MM.1S (cell line): Measurements from ENCODE around the gene NFKBIE.

Experiments
- DNase-seq: peaks from one replicate; pipeline ENCODE4 v3.0.0-alpha.2; 2015
- H2AFZ ChIP-seq: fragments of 300-600 bp; sonication (generic); 2 replicates; pipeline ENCODE4 v1.6.0; 2016; ENCODE audit warnings: antibody characterized with exemption, low read length
- H3F3A ChIP-seq: fragments of 300-600 bp; sonication (generic); 2 replicates; pipeline ENCODE4 v1.6.1; 2016; ENCODE audit warnings: mild to moderate bottlenecking, antibody characterized with exemption, low read length, moderate library complexity, mixed read lengths; ENCODE audit not compliant: insufficient read depth
- H3K27ac ChIP-seq: fragments of 300-600 bp; sonication (generic); 2 replicates; pipeline ENCODE4 v1.5.1; 2016; ENCODE audit warnings: mild to moderate bottlenecking, low read length
- H3K27me3 ChIP-seq: fragments of 300-600 bp; sonication (generic); replicated peaks from 2 replicates; pipeline ENCODE4 v1.6.0; 2016; ENCODE audit warnings: low read length; ENCODE audit not compliant: insufficient read depth
- H3K36me3 ChIP-seq: fragments of 300-600 bp; sonication (generic); replicated peaks from 2 replicates; pipeline ENCODE4 v1.6.1; 2016; ENCODE audit warnings: mild to moderate bottlenecking, low read length, mixed read lengths; ENCODE audit not compliant: insufficient read depth
- H3K4me1 ChIP-seq: fragments of 300-600 bp; sonication (generic); 2 replicates; pipeline ENCODE4 v1.6.1; 2016; ENCODE audit warnings: low read length, mixed read lengths
- H3K4me2 ChIP-seq: fragments of 300-600 bp; sonication (generic); 2 replicates; pipeline ENCODE4 v1.6.0; 2016; ENCODE audit warnings: low read depth, low read length
- H3K4me3 ChIP-seq: fragments of 300-600 bp; sonication (generic); 2 replicates; pipeline ENCODE4 v1.5.1; 2016; ENCODE audit warnings: low read length, mixed read lengths
- H3K79me2 ChIP-seq: fragments of 300-600 bp; sonication (generic); 2 replicates; pipeline ENCODE4 v1.6.1; 2016; ENCODE audit warnings: mixed run types, low read length, mixed read lengths
- H3K9ac ChIP-seq: fragments of 300-600 bp; sonication (generic); 2 replicates; pipeline ENCODE4 v1.6.1; 2016; ENCODE audit warnings: low read length, mixed read lengths
- H3K9me2 ChIP-seq: fragments of 300-600 bp; sonication (generic); replicated peaks from 2 replicates; pipeline ENCODE4 v1.6.1; 2016; ENCODE audit warnings: mild to moderate bottlenecking, low read length, mixed read lengths; ENCODE audit not compliant: insufficient read depth
- H3K9me3 ChIP-seq: fragments of 300-600 bp; sonication (generic); replicated peaks from 2 replicates; pipeline ENCODE4 v1.6.1; 2016; ENCODE audit warnings: mild to moderate bottlenecking, low read length, mixed read lengths; ENCODE audit not compliant: insufficient read depth
- H4K20me1 ChIP-seq: fragments of 300-600 bp; sonication (generic); 2 replicates; pipeline ENCODE4 v1.6.1; 2016; ENCODE audit warnings: mild to moderate bottlenecking, low read length, moderate library complexity, mixed read lengths; ENCODE audit not compliant: insufficient read depth
- EZH2 ChIP-seq: fragments of 300-600 bp; sonication (generic); optimal IDR thresholded peaks from 2 replicates; pipeline ENCODE3; 2017; ENCODE audit warnings: low read depth, mild to moderate bottlenecking, antibody characterized with exemption, low read length, mixed read lengths
- EZH2phosphoT487 ChIP-seq: fragments of 300-600 bp; sonication (generic); IDR thresholded peaks from 2 replicates; pipeline ENCODE4 v1.6.1; 2018; ENCODE audit warnings: antibody characterized with exemption, low read length
- TF ChIP-seq, protein P1 (sequence below): fragments of 300-600 bp; sonication (generic); IDR thresholded peaks from 2 replicates; pipeline ENCODE4 v1.5.1; 2016; ENCODE audit warnings: antibody characterized with exemption, low read length, mixed read lengths

The NFKBIE gene

DNA sequence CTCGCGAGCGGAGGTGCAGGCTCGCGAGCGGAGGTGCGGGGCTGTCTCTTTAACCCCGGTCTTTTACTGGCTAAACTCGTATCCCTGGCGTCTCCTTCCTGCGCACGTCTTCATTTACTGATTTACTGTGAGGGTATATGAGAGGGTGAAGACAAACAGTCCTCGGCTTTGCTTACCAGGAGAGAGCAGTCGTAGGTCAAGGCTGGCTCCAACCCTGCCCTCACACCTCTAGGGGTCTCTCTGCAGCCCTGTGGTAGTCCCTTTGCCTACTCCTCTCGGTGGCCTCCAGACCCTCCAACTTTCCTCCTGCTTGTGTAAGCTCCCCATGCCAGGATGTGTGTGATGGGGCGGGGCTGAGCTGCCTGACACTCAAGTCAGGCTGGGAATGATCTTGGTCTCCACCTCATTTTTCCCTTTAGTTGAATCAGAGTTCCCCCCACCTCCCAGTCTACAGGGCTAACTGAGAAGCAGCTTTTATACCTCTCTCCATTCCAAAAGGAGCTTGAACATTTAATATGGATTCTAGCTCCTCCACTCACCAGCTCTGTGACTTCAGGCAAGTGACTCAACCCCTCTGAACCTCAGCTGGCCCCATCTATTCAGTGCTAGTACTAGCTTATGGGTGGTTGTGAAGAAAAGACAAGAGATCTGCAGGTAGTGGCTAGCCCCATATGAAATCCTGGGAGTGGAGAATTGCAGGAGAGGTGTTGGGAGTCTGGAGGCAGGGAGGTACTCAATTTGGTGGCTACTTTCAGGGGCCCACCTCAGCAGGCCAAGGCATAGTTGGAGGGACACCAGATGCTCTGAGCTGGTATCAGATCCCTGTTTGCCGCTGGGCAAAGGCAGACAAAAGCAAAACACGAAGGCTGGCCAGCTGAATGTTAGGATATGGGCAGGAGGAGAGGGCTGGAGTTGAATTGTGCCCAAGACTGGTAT is 41.1 kb downstream of the NFKBIE start:
- no peaks in the 10 kb centered on the region for H3K9me3 ChIP-seq
- no peaks in the 10 kb centered on the region for H3K36me3 ChIP-seq
- DNase-seq = peak; percentile 39
- H3F3A ChIP-seq = peaks cover 21% of the 10 kb centered on the region
- H3K27me3 ChIP-seq = no peaks in the 10 kb centered on the region
- no peaks in the 10 kb centered on the region for H3K9me2 ChIP-seq
- H3K4me2 ChIP-seq = peak overlapping the region; percentile 94
- peak overlapping the region; percentile 63; the same call in 1 of the 2 replicates for H3K27ac ChIP-seq
- peaks cover 25% of the 10 kb centered on the region for H3K4me1 ChIP-seq
- H3K79me2 ChIP-seq = peaks cover 50% of the 10 kb centered on the region
- H3K4me3 ChIP-seq = peak overlapping the region; percentile 80
- H3K9ac ChIP-seq = peak overlapping the region; percentile 75
- TF ChIP-seq EZH2 = no peak
- TF ChIP-seq, protein P1, sequence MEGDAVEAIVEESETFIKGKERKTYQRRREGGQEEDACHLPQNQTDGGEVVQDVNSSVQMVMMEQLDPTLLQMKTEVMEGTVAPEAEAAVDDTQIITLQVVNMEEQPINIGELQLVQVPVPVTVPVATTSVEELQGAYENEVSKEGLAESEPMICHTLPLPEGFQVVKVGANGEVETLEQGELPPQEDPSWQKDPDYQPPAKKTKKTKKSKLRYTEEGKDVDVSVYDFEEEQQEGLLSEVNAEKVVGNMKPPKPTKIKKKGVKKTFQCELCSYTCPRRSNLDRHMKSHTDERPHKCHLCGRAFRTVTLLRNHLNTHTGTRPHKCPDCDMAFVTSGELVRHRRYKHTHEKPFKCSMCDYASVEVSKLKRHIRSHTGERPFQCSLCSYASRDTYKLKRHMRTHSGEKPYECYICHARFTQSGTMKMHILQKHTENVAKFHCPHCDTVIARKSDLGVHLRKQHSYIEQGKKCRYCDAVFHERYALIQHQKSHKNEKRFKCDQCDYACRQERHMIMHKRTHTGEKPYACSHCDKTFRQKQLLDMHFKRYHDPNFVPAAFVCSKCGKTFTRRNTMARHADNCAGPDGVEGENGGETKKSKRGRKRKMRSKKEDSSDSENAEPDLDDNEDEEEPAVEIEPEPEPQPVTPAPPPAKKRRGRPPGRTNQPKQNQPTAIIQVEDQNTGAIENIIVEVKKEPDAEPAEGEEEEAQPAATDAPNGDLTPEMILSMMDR = peak; percentile 9
- H4K20me1 ChIP-seq = no peaks in the 10 kb centered on the region
- peak overlapping the region; percentile 58; the same call in 1 of the 2 replicates for H2AFZ ChIP-seq

DNA sequence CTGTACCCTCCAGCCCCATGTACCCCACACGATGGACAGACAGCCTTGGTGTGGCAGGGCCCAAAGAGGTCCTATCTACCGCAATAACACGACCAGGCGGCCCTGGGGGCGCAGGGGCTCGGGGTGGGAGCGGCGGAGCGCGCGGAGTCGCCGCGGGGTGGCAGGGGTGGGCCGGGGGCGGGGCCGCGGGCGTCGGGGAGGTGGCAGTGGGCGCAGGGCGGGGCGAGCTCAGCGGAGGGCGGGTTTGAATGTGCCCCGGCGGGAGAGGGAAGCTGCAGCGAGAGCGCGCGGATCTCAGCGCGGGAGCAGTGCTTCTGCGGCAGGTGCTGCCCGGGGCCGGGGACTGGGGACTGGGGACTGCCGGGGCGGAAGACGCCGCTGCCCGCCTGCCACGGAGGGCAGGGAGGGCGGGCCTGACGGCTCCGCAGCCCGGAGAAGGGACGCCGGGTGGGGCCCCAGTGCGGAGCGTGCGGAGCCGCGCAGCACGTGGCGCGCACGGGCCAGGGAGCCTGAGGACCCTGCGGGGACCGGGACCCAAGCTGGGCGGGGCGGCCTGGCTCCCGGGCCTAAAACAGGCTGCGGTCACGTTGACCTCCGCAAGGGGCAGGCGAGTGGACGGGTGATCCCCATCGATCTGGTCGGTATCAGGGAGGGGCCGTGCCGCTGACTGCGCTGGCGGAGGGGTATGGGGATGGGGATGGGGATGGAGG is 41.9 kb downstream of the NFKBIE start, which contains the start of gene SLC29A1:
Gene SLC29A1 (plus strand): TSS at position 277 of the 710 bp plus-strand sequence. CDS start 3,719 bp downstream, outside the sequence.
- Histone ChIP-seq H3K4me1 (peaks cover 27% of the 10 kb centered on the region), H3K9ac (peak within 1 kb of the TSS; percentile 75), H2AFZ (peak within 1 kb of the TSS; percentile 58), H3K27ac (peak within 1 kb of the TSS; percentile 63; the same call in 1 of the 2 replicates), H3K27me3 (no peaks in the 10 kb centered on the region), H3K36me3 (no peaks in the 10 kb centered on the region), H3F3A (peaks cover 26% of the 10 kb centered on the region), H3K9me2 (no peaks in the 10 kb centered on the region), H3K9me3 (no peaks in the 10 kb centered on the region), H3K4me3 (peak within 1 kb of the TSS; percentile 80), H4K20me1 (no peaks in the 10 kb centered on the region), H3K79me2 (peaks cover 50% of the 10 kb centered on the region), H3K4me2 (peak within 1 kb of the TSS; percentile 94)
- TF ChIP-seq EZH2phosphoT487 = no peak
- TF ChIP-seq, protein P1 = no peak
- TF ChIP-seq EZH2 = no peak
- DNase-seq = peak; percentile 85

DNA sequence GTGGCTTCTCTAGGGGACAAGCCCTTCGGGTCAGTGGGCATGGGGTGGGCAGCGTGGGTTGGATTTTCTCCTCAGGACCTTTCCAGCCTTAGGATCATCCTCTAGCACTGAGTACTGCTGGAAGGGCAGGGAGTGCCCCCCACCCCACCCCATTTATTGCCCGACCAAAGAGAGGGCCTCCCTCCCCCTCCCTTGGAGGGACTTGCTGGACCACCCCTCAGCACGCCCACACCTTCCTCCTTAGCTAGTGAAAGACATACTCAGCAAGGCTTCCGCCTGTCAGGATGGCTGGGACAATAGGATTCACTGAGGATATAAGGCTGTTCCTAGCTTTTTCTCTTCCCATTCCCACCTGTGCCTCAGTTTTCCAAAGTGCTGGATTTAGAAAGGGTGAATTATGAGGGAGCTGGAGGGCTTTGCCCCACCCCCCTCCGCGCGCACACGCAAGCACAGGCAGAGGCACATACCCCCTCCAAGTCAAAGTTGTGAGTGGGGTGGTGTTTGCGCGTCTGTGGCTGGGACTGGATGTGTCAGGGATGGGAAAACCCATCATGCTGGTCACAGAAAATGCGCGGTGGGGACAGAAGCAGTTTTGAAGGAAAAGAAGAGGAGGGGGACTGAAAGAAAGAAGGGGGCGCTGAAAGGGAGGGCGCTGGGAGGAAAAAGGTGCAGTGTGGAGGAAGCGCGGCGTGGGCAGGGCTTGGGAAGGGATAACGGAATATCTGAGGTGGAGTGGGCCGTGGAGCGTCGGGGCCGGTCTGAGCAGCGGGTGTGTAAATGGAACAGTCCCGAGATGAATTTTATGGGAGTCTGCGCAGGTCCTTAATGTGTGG is 42.6 kb downstream of the NFKBIE start:
- DNase-seq = peak; percentile 14
- Histone ChIP-seq H3K4me1 (peaks cover 34% of the 10 kb centered on the region), H3K36me3 (no peaks in the 10 kb centered on the region), H3K4me2 (peak overlapping the region; percentile 78), H3K4me3 (peak overlapping the region; percentile 80), H2AFZ (peak overlapping the region; percentile 52), H3K9ac (peak overlapping the region; percentile 15; the same call in 1 of the 2 replicates), H3K27ac (no peak overlapping the region), H3K79me2 (peaks cover 45% of the 10 kb centered on the region), H4K20me1 (no peaks in the 10 kb centered on the region), H3K27me3 (no peaks in the 10 kb centered on the region), H3F3A (peaks cover 28% of the 10 kb centered on the region), H3K9me3 (no peaks in the 10 kb centered on the region), H3K9me2 (no peaks in the 10 kb centered on the region)
- TF ChIP-seq EZH2 = no peak
- no peak for TF ChIP-seq EZH2phosphoT487
- TF ChIP-seq, protein P1 = no peak; the same call in 1 of the 2 replicates
